H1 (cell line): ENCODE data around the gene EFCAB8. TPM values are rescaled to one million over a fixed set of nuclear protein-coding genes. Genes with fewer than 3 reads are reported as not detected.

Experiments
- CREB1 ChIP-seq: IDR thresholded peaks from 2 replicates; pipeline ENCODE4 v1.6.1; 2012; ENCODE audit warnings: inconsistent platforms
- CTBP2 ChIP-seq: IDR thresholded peaks from 2 replicates; pipeline ENCODE4 v1.7.0; 2011; ENCODE audit warnings: borderline replicate concordance, mild to moderate bottlenecking, moderate library complexity, mixed read lengths, low read length; ENCODE audit not compliant: insufficient read depth, insufficient read length
- HDAC6 ChIP-seq: IDR thresholded peaks from one replicate; pipeline ENCODE4 v1.7.1; 2012; ENCODE audit warnings: low read depth, mild to moderate bottlenecking, inconsistent platforms, low read length, moderate library complexity
- KDM1A ChIP-seq: fragments of 200-600, 300-600 bp; sonication (generic); IDR thresholded peaks from 2 replicates; pipeline ENCODE4 v1.7.1; 2016; ENCODE audit warnings: mild to moderate bottlenecking, low read length, borderline replicate concordance
- KDM5A ChIP-seq: fragments of 200-600 bp; IDR thresholded peaks from 2 replicates; pipeline ENCODE4 v1.7.1; 2012; ENCODE audit warnings: mild to moderate bottlenecking, low read length, inconsistent platforms, mixed read lengths
- RNF2 ChIP-seq: fragments of 200-900, 300-1000 bp; sonication (generic); IDR thresholded peaks from 2 replicates; pipeline ENCODE4 v1.7.1; 2016; ENCODE audit warnings: borderline replicate concordance, low read depth, mild to moderate bottlenecking, antibody characterized with exemption, low read length; ENCODE audit not compliant: poor library complexity, severe bottlenecking; ENCODE audit errors: missing control alignments
- SP1 ChIP-seq: IDR thresholded peaks from 2 replicates; pipeline ENCODE4 v1.6.1; 2011; ENCODE audit warnings: low read depth, low read length
- TBP ChIP-seq: IDR thresholded peaks from 2 replicates; pipeline ENCODE4 v1.6.1; 2011; ENCODE audit warnings: low read depth, low read length, improper control_type of control experiment
- polyA plus RNA-seq, 7 experiments: library from polyadenylated mRNA; depleted of rRNA in 3 of 7; stranded (reverse) in 5 of 7; unstranded in 2 of 7; fragments of >200 nt in 5 of 7; fragments of 200-250 nt in 2 of 7; gene quantifications; 1 replicate in 5 of 7; 2 replicates in 1 of 7; 4 replicates in 1 of 7; pipeline versions ENCODE4 v1.2.1 to v1.2.3, GENCODE V29; 2011 to 2013; ENCODE audit warnings: missing spikeins in 2 of 7, mixed read lengths in 2 of 7
- total RNA-seq: library from RNA; stranded (reverse); fragmentation: NEBNext Ultra II Directional; extraction: Animal tissue kit (Norgen Biotek cat#: 25700); gene quantifications from 2 replicates; pipeline ENCODE4 v1.2.1, GENCODE V29; 2021
- TF ChIP-seq, protein P1 (sequence below): fragments of 300-600 bp; sonication (generic); IDR thresholded peaks from 2 replicates; pipeline ENCODE4 v1.7.1; 2012; ENCODE audit warnings: low read length, moderate library complexity, mild to moderate bottlenecking, inconsistent platforms; ENCODE audit not compliant: insufficient replicate concordance
- TF ChIP-seq, protein P2 (sequence below): IDR thresholded peaks from 2 replicates; pipeline ENCODE4 v1.6.1; 2011; ENCODE audit warnings: low read length, improper control_type of control experiment

EFCAB8 gene
- total and polyA plus RNA-seq, 2 of the 8 experiments (the other 6 are each of a cell fraction or from before 2014, with no cell fraction given): 0.06 to 0.20 TPM

DNA sequence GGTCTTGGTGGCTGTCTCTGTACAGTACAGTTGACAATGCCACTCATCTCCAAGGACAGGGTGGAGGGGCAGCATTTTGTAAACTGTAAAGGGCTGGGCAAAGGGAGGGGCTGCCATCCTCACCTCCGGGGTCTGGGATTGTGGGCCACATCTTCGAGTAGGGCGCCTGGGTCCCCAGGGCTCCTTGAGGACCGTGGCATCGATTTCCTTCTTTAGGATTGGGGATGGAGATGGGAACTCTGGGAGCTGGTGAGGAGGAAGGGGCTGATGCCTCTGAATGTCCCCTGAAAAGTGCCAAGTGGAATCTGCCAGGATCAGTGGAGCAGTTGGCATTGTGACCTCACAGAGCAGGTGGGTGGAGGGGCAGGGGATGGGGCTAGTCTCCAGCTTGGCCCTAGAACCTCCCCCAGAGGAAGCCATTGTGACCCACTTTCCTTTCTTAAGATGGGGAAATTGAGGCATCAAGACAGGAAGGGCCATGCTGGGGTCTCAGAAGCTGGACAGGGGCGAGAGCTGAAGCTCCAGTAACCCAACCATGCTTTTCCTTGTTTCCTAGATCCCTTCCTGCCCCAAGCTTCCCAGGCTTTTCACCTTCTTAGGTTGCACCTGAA lies 145.5 kb downstream of the EFCAB8 start, which contains the start of gene SUN5 (continued):
- TF ChIP-seq, protein P1, sequence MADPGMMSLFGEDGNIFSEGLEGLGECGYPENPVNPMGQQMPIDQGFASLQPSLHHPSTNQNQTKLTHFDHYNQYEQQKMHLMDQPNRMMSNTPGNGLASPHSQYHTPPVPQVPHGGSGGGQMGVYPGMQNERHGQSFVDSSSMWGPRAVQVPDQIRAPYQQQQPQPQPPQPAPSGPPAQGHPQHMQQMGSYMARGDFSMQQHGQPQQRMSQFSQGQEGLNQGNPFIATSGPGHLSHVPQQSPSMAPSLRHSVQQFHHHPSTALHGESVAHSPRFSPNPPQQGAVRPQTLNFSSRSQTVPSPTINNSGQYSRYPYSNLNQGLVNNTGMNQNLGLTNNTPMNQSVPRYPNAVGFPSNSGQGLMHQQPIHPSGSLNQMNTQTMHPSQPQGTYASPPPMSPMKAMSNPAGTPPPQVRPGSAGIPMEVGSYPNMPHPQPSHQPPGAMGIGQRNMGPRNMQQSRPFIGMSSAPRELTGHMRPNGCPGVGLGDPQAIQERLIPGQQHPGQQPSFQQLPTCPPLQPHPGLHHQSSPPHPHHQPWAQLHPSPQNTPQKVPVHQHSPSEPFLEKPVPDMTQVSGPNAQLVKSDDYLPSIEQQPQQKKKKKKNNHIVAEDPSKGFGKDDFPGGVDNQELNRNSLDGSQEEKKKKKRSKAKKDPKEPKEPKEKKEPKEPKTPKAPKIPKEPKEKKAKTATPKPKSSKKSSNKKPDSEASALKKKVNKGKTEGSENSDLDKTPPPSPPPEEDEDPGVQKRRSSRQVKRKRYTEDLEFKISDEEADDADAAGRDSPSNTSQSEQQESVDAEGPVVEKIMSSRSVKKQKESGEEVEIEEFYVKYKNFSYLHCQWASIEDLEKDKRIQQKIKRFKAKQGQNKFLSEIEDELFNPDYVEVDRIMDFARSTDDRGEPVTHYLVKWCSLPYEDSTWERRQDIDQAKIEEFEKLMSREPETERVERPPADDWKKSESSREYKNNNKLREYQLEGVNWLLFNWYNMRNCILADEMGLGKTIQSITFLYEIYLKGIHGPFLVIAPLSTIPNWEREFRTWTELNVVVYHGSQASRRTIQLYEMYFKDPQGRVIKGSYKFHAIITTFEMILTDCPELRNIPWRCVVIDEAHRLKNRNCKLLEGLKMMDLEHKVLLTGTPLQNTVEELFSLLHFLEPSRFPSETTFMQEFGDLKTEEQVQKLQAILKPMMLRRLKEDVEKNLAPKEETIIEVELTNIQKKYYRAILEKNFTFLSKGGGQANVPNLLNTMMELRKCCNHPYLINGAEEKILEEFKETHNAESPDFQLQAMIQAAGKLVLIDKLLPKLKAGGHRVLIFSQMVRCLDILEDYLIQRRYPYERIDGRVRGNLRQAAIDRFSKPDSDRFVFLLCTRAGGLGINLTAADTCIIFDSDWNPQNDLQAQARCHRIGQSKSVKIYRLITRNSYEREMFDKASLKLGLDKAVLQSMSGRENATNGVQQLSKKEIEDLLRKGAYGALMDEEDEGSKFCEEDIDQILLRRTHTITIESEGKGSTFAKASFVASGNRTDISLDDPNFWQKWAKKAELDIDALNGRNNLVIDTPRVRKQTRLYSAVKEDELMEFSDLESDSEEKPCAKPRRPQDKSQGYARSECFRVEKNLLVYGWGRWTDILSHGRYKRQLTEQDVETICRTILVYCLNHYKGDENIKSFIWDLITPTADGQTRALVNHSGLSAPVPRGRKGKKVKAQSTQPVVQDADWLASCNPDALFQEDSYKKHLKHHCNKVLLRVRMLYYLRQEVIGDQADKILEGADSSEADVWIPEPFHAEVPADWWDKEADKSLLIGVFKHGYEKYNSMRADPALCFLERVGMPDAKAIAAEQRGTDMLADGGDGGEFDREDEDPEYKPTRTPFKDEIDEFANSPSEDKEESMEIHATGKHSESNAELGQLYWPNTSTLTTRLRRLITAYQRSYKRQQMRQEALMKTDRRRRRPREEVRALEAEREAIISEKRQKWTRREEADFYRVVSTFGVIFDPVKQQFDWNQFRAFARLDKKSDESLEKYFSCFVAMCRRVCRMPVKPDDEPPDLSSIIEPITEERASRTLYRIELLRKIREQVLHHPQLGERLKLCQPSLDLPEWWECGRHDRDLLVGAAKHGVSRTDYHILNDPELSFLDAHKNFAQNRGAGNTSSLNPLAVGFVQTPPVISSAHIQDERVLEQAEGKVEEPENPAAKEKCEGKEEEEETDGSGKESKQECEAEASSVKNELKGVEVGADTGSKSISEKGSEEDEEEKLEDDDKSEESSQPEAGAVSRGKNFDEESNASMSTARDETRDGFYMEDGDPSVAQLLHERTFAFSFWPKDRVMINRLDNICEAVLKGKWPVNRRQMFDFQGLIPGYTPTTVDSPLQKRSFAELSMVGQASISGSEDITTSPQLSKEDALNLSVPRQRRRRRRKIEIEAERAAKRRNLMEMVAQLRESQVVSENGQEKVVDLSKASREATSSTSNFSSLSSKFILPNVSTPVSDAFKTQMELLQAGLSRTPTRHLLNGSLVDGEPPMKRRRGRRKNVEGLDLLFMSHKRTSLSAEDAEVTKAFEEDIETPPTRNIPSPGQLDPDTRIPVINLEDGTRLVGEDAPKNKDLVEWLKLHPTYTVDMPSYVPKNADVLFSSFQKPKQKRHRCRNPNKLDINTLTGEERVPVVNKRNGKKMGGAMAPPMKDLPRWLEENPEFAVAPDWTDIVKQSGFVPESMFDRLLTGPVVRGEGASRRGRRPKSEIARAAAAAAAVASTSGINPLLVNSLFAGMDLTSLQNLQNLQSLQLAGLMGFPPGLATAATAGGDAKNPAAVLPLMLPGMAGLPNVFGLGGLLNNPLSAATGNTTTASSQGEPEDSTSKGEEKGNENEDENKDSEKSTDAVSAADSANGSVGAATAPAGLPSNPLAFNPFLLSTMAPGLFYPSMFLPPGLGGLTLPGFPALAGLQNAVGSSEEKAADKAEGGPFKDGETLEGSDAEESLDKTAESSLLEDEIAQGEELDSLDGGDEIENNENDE: no peak
- TF ChIP-seq KDM1A (no peak), RNF2 (no peak), HDAC6 (no peak), CREB1 (no peak), CTBP2 (no peak), SP1 (no peak), TBP (no peak), KDM5A (no peak)
- TF ChIP-seq, protein P2, sequence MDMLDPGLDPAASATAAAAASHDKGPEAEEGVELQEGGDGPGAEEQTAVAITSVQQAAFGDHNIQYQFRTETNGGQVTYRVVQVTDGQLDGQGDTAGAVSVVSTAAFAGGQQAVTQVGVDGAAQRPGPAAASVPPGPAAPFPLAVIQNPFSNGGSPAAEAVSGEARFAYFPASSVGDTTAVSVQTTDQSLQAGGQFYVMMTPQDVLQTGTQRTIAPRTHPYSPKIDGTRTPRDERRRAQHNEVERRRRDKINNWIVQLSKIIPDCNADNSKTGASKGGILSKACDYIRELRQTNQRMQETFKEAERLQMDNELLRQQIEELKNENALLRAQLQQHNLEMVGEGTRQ: no peak
